ENCODE results near the gene RPS15.
A peak's percentile ranks its signal among the peaks of the same experiment; 100 is the strongest.

Gene RPS15

DNA sequence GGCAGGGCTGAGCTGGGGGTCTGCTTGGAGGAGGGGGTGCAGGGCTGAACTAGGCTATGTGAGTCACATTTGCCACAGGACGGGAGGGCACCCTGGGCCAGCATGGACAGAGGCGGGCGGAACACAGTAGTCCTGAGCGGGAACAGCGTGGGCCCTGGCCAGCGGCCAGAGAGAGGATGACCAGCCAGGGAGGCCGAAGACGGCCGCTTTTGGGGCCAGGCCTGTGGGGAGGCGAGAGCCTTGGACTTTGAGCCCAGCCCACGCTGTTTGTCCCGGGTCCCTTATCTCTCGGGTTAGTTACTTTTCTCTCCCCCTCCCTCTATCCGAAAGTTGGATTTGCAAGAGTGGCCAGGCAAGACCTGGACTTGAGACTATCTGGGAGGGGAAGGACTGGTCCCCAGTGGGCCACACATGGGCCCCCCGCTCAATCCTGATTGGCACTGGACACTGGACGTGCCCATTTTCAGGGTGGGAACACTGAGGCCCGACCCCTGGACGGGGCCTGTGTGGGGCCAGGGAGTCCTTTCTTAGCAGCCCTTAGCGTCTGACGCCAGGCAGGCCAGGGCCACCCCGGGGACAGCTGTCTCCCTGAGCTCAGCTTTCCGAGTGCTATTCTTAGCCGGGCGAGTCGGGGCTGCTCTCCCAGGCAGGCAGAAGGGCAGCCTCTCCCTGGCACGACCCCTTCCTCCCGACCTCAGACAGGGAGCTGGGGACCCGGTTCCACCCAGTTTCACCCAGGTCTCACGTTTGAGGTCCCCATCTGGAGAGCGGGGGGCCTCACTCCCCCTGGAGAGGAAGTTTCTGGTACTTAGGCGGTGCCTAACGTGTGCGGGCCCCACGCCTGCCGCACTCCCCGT is 37.7 kb upstream of the RPS15 start:
- TF ChIP-seq TCF4 (CRISPR knock-in tag; IDR thresholded peaks at IDR 0.05; ENCODE audit: borderline replicate concordance) (no peak), CREB5 (CRISPR knock-in tag; IDR thresholded peaks at IDR 0.05; ENCODE audit: low read depth) (no peak), CSDC2 (CRISPR knock-in tag; IDR thresholded peaks at IDR 0.05) (0 out of 2 replicates have a peak, but pooled peaks have one; percentile 52), ZFP3 (CRISPR knock-in tag; IDR thresholded peaks at IDR 0.05) (0 out of 2 replicates have a peak, but pooled peaks have one; percentile 32), ISL1 (CRISPR knock-in tag; IDR thresholded peaks at IDR 0.05) (no peak)
- ATAC-seq = peak; percentile 55

DNA sequence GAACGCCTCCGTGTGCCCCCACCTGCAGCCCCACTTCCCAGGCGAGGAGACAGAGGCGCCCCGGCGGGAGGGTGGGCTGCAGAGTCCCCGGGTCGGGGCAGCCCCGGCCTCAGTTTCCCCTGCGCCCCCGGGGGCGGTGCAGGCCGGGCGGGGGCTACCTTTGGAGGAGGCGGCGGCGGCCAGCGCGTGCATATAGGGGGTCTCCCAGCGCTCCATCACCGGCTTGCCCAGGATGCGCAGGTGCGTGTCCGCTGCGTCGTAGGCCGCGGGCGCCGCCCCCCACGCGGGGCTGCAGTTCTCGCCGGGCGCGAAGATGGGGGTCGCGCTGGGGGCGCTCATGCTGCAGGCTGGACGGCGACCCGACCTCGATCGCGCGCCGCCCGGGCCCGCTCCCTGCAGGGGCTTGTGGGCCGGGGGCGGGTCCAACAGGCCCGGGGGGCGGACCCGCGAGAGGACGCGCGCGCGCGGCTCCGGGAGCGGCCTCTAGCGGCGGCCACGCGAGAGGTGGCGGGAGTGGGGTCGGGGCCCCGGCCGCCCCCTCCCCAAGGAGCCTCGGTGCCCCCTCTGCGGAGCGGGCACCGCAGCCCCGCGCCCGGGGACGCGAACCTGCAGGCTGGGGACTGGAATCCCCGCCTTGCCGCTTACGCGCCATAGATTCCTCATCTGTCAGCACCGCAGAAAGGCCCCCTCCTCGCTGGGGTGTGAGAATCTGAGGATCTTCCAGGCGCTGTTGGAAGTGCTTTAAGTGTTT is 36.9 kb upstream of the RPS15 start, which contains the start of gene GAMT:
GAMT (minus strand) TSS at position 405 of the 751 bp plus-strand sequence; CDS start at position 339, 66 bp downstream.
- ATAC-seq = peak; percentile 83

DNA sequence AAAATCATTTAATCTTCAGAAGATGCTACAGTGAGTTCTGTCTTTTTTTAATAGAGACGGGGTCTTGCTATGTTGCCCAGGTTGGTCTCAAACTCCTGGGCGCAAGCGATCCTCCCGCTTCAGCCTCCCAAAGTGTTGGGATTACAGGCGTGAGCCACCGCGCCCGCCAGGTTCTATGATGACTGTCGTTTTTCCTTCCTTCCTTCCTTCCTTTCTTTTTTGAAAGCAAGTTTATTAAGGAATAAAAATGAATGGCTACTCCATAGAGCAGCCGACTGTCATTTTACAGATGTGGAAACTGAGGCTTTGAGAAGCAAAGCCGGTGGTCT is 36.3 kb upstream of the RPS15 start:
- no peak for TF ChIP-seq CREB5 (CRISPR knock-in tag; IDR thresholded peaks at IDR 0.05; ENCODE audit: low read depth)
- TF ChIP-seq, protein P1, sequence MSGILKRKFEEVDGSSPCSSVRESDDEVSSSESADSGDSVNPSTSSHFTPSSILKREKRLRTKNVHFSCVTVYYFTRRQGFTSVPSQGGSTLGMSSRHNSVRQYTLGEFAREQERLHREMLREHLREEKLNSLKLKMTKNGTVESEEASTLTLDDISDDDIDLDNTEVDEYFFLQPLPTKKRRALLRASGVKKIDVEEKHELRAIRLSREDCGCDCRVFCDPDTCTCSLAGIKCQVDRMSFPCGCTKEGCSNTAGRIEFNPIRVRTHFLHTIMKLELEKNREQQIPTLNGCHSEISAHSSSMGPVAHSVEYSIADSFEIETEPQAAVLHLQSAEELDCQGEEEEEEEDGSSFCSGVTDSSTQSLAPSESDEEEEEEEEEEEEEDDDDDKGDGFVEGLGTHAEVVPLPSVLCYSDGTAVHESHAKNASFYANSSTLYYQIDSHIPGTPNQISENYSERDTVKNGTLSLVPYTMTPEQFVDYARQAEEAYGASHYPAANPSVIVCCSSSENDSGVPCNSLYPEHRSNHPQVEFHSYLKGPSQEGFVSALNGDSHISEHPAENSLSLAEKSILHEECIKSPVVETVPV (CRISPR knock-in tag; IDR thresholded peaks at IDR 0.05) = no peak
- TF ChIP-seq ZNF70 (CRISPR knock-in tag; IDR thresholded peaks at IDR 0.05) = no peak
- no peak for TF ChIP-seq ZFP30 (CRISPR knock-in tag; IDR thresholded peaks at IDR 0.05)
- no peak for TF ChIP-seq ISL1 (CRISPR knock-in tag; IDR thresholded peaks at IDR 0.05)
- no peak for TF ChIP-seq BACH2 (CRISPR knock-in tag; IDR thresholded peaks at IDR 0.05; ENCODE audit: borderline replicate concordance)
- TF ChIP-seq ZC3H10 (CRISPR knock-in tag; IDR thresholded peaks at IDR 0.05) = no peak

More for the DNA sequence above, 36.9 kb upstream of the RPS15 start, which contains the start of gene GAMT:
- TF ChIP-seq TSHZ2 (CRISPR knock-in tag; IDR thresholded peaks at IDR 0.05) = no peak
- no peak for TF ChIP-seq ZNF8 (CRISPR knock-in tag; IDR thresholded peaks at IDR 0.05)
- no peak for TF ChIP-seq ISL1 (CRISPR knock-in tag; IDR thresholded peaks at IDR 0.05)
- no peak for TF ChIP-seq GLIS3 (CRISPR knock-in tag; IDR thresholded peaks at IDR 0.05)
- no peak for TF ChIP-seq TCF4 (CRISPR knock-in tag; IDR thresholded peaks at IDR 0.05; ENCODE audit: borderline replicate concordance)
- no peak for TF ChIP-seq ESRRG (CRISPR knock-in tag; IDR thresholded peaks at IDR 0.05)
- no peak for TF ChIP-seq PATZ1 (CRISPR knock-in tag; IDR thresholded peaks at IDR 0.05; ENCODE audit: borderline replicate concordance)
- no peak for TF ChIP-seq OSR1 (CRISPR knock-in tag; IDR thresholded peaks at IDR 0.05)
- TF ChIP-seq BACH2 (CRISPR knock-in tag; IDR thresholded peaks at IDR 0.05; ENCODE audit: borderline replicate concordance) = no peak
- no peak for TF ChIP-seq ZNF70 (CRISPR knock-in tag; IDR thresholded peaks at IDR 0.05)
- no peak for TF ChIP-seq ZFP30 (CRISPR knock-in tag; IDR thresholded peaks at IDR 0.05)
- TF ChIP-seq ZNF565 (CRISPR knock-in tag; conservative IDR thresholded peaks at IDR 0.05; ENCODE audit: low read depth) = no peak

More for the DNA sequence above, 36.3 kb upstream of the RPS15 start:
- no peak for ATAC-seq
